HepG2 (cell line): ENCODE results near the gene CBL. TPM values are rescaled to one million over a fixed set of nuclear protein-coding genes. Genes with fewer than 3 reads are reported as not detected.

Source experiments
- EHMT2 ChIP-seq: fragments of 200-600 bp; sonication (generic); IDR thresholded peaks from 2 replicates; pipeline ENCODE4 v1.7.0; 2017; ENCODE audit warnings: antibody characterized with exemption, low read depth, low read length, borderline replicate concordance
- EP300 ChIP-seq, 3 experiments: sonication (generic) in 1 of 3; formaldehyde crosslinking in 1 of 3; IDR thresholded peaks; 2 replicates each; pipeline versions ENCODE4 v1.5.1 to v1.6.1; 2011 to 2020; ENCODE audit warnings: low read depth in 2 of 3, low read length in 2 of 3, borderline replicate concordance in 1 of 3, improper control_type of control experiment in 1 of 3, mild to moderate bottlenecking in 1 of 3, missing genetic modification reagents in 1 of 3, moderate library complexity in 1 of 3
- ESRRA ChIP-seq: sonication (generic); formaldehyde crosslinking; IDR thresholded peaks from 2 replicates; pipeline ENCODE4 v1.5.1; 2020; ENCODE audit warnings: mild to moderate bottlenecking, low read depth, missing genetic modification reagents
- FOXK1 ChIP-seq: sonication (generic); formaldehyde crosslinking; IDR thresholded peaks from 2 replicates; pipeline ENCODE4 v1.4.0; 2020; ENCODE audit warnings: low read depth, missing genetic modification reagents, borderline replicate concordance
- HOXA3 ChIP-seq: sonication (generic); formaldehyde crosslinking; IDR thresholded peaks from 2 replicates; pipeline ENCODE4 v1.5.0; 2020; ENCODE audit warnings: missing genetic modification reagents
- IKZF5 ChIP-seq: IDR thresholded peaks from 2 replicates; pipeline ENCODE4 v1.6.1; 2018; ENCODE audit warnings: missing genetic modification reagents, mild to moderate bottlenecking, missing compliant biosample characterization
- KAT7 ChIP-seq: IDR thresholded peaks from 2 replicates; pipeline ENCODE4 v1.6.1; 2018; ENCODE audit warnings: borderline replicate concordance, missing compliant biosample characterization
- KDM6A ChIP-seq: IDR thresholded peaks from 2 replicates; pipeline ENCODE4 v1.6.1; 2016; ENCODE audit warnings: low read depth
- RBM22 ChIP-seq: fragments of 200-400 bp; formaldehyde crosslinking; optimal IDR thresholded peaks from 2 replicates; pipeline ENCODE3; 2017; ENCODE audit warnings: mild to moderate bottlenecking, low read length, moderate library complexity
- SP1 ChIP-seq, 2 experiments: fragments of 450-650 bp in 1 of 2; sonication (generic) in 1 of 2; formaldehyde crosslinking in 1 of 2; IDR thresholded peaks; 2 replicates each; pipeline versions ENCODE4 v1.4.0 to v1.6.1; 2016 to 2020; ENCODE audit warnings: missing genetic modification reagents in 1 of 2
- TEAD3 ChIP-seq: optimal IDR thresholded peaks from 2 replicates; pipeline ENCODE3; 2016; ENCODE audit warnings: borderline replicate concordance
- ZBTB33 ChIP-seq: sonication (generic); formaldehyde crosslinking; IDR thresholded peaks from 2 replicates; pipeline ENCODE4 v1.4.0; 2020; ENCODE audit warnings: missing genetic modification reagents
- ZBTB8A ChIP-seq: sonication (generic); formaldehyde crosslinking; IDR thresholded peaks from 2 replicates; pipeline ENCODE4 v1.4.0; 2020; ENCODE audit warnings: mild to moderate bottlenecking, low read depth, missing genetic modification reagents, borderline replicate concordance
- ZKSCAN8 ChIP-seq: IDR thresholded peaks from 2 replicates; pipeline ENCODE4 v1.6.1; 2016; ENCODE audit warnings: borderline replicate concordance, missing genetic modification reagents, missing compliant biosample characterization
- ZNF205 ChIP-seq: IDR thresholded peaks from 2 replicates; pipeline ENCODE4 v1.6.1; 2018; ENCODE audit warnings: missing biosample characterization, missing genetic modification reagents
- ZNF33B ChIP-seq: sonication (generic); formaldehyde crosslinking; IDR thresholded peaks from 2 replicates; pipeline ENCODE4 v1.5.1; 2020; ENCODE audit warnings: mild to moderate bottlenecking, missing genetic modification reagents
- ZNF607 ChIP-seq: sonication (generic); formaldehyde crosslinking; IDR thresholded peaks from 2 replicates; pipeline ENCODE4 v1.5.1; 2020; ENCODE audit warnings: missing genetic modification reagents, mild to moderate bottlenecking, borderline replicate concordance
- ZNF709 ChIP-seq: sonication (generic); formaldehyde crosslinking; IDR thresholded peaks from 2 replicates; pipeline ENCODE4 v1.5.0; 2020; ENCODE audit warnings: mild to moderate bottlenecking, missing genetic modification reagents
- ZSCAN20 ChIP-seq: sonication (generic); formaldehyde crosslinking; IDR thresholded peaks from 2 replicates; pipeline ENCODE4 v1.4.0; 2020; ENCODE audit warnings: missing genetic modification reagents, mild to moderate bottlenecking, borderline replicate concordance
- polyA plus RNA-seq, 8 experiments: library from polyadenylated mRNA; depleted of rRNA in 3 of 8; stranded (reverse) in 7 of 8; unstranded in 1 of 8; fragments of >200 nt; fragmentation: Illumina TruSeq in 4 of 8; extraction: Trizol in 4 of 8; gene quantifications; 2 replicates each; pipeline versions ENCODE4 v1.2.1 to v1.2.3, GENCODE V29; 2011 to 2016; ENCODE audit warnings: low read depth in 4 of 8, missing spikeins in 1 of 8, mixed read lengths in 1 of 8; ENCODE audit not compliant: insufficient read depth in 1 of 8
- total RNA-seq, 5 experiments: library from RNA; depleted of rRNA; stranded (reverse); fragments of >200 nt; fragmentation: Illumina TruSeq; extraction: Trizol; gene quantifications; 2 replicates each; pipeline ENCODE4 v1.2.3, GENCODE V29; 2016; ENCODE audit warnings: low read depth in 1 of 5
- TF ChIP-seq, protein P1 (sequence below): IDR thresholded peaks from 2 replicates; pipeline ENCODE4 v1.6.1; 2016; ENCODE audit warnings: low read depth, control low read depth
- TF ChIP-seq, protein P2 (sequence below): sonication (generic); formaldehyde crosslinking; IDR thresholded peaks from 2 replicates; pipeline ENCODE4 v1.4.0; 2020; ENCODE audit warnings: mild to moderate bottlenecking, missing genetic modification reagents
- TF ChIP-seq, protein P3 (sequence below): sonication (generic); formaldehyde crosslinking; IDR thresholded peaks from 2 replicates; pipeline ENCODE4 v1.4.0; 2020; ENCODE audit warnings: missing genetic modification reagents
- TF ChIP-seq, protein P4 (sequence below): sonication (generic); IDR thresholded peaks from 2 replicates; pipeline ENCODE4 v1.6.1; 2016; ENCODE audit warnings: low read depth, borderline replicate concordance

CBL gene
- total and polyA plus RNA-seq, 2 of the 13 experiments (the other 11 are each of a cell fraction or from before 2014, with no cell fraction given): 6.6 to 7.4 TPM

GRCh38 chr11:119352857-119353260 is 146.7 kb downstream of the CBL start (continued):
- TF ChIP-seq, protein P1, sequence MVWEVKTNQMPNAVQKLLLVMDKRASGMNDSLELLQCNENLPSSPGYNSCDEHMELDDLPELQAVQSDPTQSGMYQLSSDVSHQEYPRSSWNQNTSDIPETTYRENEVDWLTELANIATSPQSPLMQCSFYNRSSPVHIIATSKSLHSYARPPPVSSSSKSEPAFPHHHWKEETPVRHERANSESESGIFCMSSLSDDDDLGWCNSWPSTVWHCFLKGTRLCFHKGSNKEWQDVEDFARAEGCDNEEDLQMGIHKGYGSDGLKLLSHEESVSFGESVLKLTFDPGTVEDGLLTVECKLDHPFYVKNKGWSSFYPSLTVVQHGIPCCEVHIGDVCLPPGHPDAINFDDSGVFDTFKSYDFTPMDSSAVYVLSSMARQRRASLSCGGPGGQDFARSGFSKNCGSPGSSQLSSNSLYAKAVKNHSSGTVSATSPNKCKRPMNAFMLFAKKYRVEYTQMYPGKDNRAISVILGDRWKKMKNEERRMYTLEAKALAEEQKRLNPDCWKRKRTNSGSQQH (CRISPR knock-in tag): no peak
- TF ChIP-seq ZKSCAN8 (CRISPR knock-in tag) (0 out of 2 replicates have a peak, but pooled peaks have one; percentile 29), ESRRA (CRISPR knock-in tag) (peak; percentile 74), TEAD3 (peak; percentile 36), KDM6A (CRISPR knock-in tag) (peak; percentile 42; the same call in 1 of the 2 replicates), ZBTB33 (CRISPR knock-in tag) (0 out of 2 replicates have a peak, but pooled peaks have one; percentile 10), IKZF5 (CRISPR knock-in tag) (peak; percentile 46; the same call in 1 of the 2 replicates), ZNF33B (CRISPR knock-in tag) (no peak), KAT7 (CRISPR knock-in tag) (0 out of 2 replicates have a peak, but pooled peaks have one; percentile 36), FOXK1 (CRISPR knock-in tag) (0 out of 2 replicates have a peak, but pooled peaks have one; percentile 41), ZNF205 (CRISPR knock-in tag) (peak; percentile 100), HOXA3 (peak; percentile 26; the same call in 1 of the 2 replicates), ZSCAN20 (CRISPR knock-in tag) (no peak), ZBTB8A (CRISPR knock-in tag) (no peak), EP300 (IDR thresholded peaks at IDR 0.05; ENCODE audit: low read depth in 2 of 2, low read length in 2 of 2) (peak in 1 of 2 experiments; percentile 27; a peak in 1 of 4 replicates), EP300 (CRISPR knock-in tag; IDR thresholded peaks at IDR 0.05; ENCODE audit: borderline replicate concordance) (no peak), SP1 (IDR thresholded peaks at IDR 0.05) (no peak), SP1 (CRISPR knock-in tag; IDR thresholded peaks at IDR 0.05) (no peak), ZNF607 (CRISPR knock-in tag) (no peak), EHMT2 (no peak), RBM22 (peak; percentile 39), ZNF709 (CRISPR knock-in tag) (no peak)
- TF ChIP-seq, protein P2, sequence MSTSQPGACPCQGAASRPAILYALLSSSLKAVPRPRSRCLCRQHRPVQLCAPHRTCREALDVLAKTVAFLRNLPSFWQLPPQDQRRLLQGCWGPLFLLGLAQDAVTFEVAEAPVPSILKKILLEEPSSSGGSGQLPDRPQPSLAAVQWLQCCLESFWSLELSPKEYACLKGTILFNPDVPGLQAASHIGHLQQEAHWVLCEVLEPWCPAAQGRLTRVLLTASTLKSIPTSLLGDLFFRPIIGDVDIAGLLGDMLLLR (CRISPR knock-in tag): no peak
- TF ChIP-seq, protein P3, sequence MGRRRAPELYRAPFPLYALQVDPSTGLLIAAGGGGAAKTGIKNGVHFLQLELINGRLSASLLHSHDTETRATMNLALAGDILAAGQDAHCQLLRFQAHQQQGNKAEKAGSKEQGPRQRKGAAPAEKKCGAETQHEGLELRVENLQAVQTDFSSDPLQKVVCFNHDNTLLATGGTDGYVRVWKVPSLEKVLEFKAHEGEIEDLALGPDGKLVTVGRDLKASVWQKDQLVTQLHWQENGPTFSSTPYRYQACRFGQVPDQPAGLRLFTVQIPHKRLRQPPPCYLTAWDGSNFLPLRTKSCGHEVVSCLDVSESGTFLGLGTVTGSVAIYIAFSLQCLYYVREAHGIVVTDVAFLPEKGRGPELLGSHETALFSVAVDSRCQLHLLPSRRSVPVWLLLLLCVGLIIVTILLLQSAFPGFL (CRISPR knock-in tag): no peak
- TF ChIP-seq, protein P4, sequence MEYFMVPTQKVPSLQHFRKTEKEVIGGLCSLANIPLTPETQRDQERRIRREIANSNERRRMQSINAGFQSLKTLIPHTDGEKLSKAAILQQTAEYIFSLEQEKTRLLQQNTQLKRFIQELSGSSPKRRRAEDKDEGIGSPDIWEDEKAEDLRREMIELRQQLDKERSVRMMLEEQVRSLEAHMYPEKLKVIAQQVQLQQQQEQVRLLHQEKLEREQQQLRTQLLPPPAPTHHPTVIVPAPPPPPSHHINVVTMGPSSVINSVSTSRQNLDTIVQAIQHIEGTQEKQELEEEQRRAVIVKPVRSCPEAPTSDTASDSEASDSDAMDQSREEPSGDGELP: no peak
